Measurements from ENCODE around the gene UTS2B. TPM values are rescaled to one million over a fixed set of nuclear protein-coding genes. Genes with fewer than 3 reads are reported as not detected.
A peak's percentile ranks its signal among the peaks of the same experiment; 100 is the strongest.

The UTS2B gene
- total RNA-seq (2022) (0.19 and 0.52 TPM in 2 replicates), Bru-seq, nascent RNA (percentile 24 among the genes with signal in this experiment), BruChase-seq, experiment 1, labeled RNA remaining after a 2-hour chase (percentile 15 among the genes with signal in this experiment), BruChase-seq, experiment 2, labeled RNA remaining after a 6-hour chase (percentile 18 among the genes with signal in this experiment)
- long read RNA-seq, result 0 reads

- Mint-ChIP-seq H3K4me3 (ENCODE audit: unreplicated experiment) (peak within 1 kb of the TSS; percentile 73), H3K27ac (ENCODE audit: unreplicated experiment) (peak within 1 kb of the TSS; percentile 62), H3K27me3 (ENCODE audit: insufficient read depth, unreplicated experiment) (no peaks in the 10 kb centered on the region), H3K4me1 (ENCODE audit: low read depth, unreplicated experiment) (peaks cover 31% of the 10 kb centered on the region), H3K9me3 (ENCODE audit: unreplicated experiment) (no peaks in the 10 kb centered on the region), H3K36me3 (ENCODE audit: insufficient read depth, unreplicated experiment) (peaks cover 20% of the 10 kb centered on the region)
- Histone ChIP-seq H3K9me3 (no peaks in the 10 kb centered on the region), H3K36me3 (ENCODE audit: control insufficient read depth, insufficient read depth, low read length) (no peaks in the 10 kb centered on the region), H3K4me3 (ENCODE audit: low read depth, low read length) (peak within 1 kb of the TSS; percentile 50), H3K27me3 (replicated peaks; ENCODE audit: control insufficient read depth, insufficient read depth, low read length) (no peaks in the 10 kb centered on the region), H3K4me1 (peaks cover 26% of the 10 kb centered on the region)
- intact Hi-C loops (cut with micrococcal nuclease; ENCODE audit: unreplicated experiment), result no loop called here
- ChIA-PET CTCF (no interaction called here), POLR2A (interaction anchor here (0.7 kb wide), 1 partner anchor 18 kb away, joined by 3 read pairs; no protein-coding TSS in a partner anchor)
- no TSS peak for BruUV-seq (replicated peaks)
- no peak for TF ChIP-seq CTCF (IDR thresholded peaks at IDR 0.05; ENCODE audit: insufficient read depth in 1 of 2, low read depth in 1 of 2, low read length in 1 of 2, severe bottlenecking in 1 of 2, unreplicated experiment in 1 of 2)
- DNase-seq, result peak; percentile 47 to 62
Measured at GRCh38 chr3:191329654-191330529, at the start of gene UTS2B. Gene UTS2B (minus strand): TSS chr3:191330526. CDS start chr3:191282189, 48,337 bp downstream.

GRCh38 chr3:191380001-191380400, 49.7 kb upstream of the UTS2B start:
- no peak for DNase-seq
- POLR2A ChIA-PET, result no interaction called here
- Mint-ChIP-seq H3K4me3 (ENCODE audit: unreplicated experiment) (no peak overlapping the region), H3K36me3 (ENCODE audit: insufficient read depth, unreplicated experiment) (peaks cover 24% of the 10 kb centered on the region), H3K9me3 (ENCODE audit: unreplicated experiment) (no peaks in the 10 kb centered on the region), H3K4me1 (ENCODE audit: low read depth, unreplicated experiment) (no peaks in the 10 kb centered on the region), H3K27ac (ENCODE audit: unreplicated experiment) (no peak overlapping the region), H3K27me3 (ENCODE audit: insufficient read depth, unreplicated experiment) (no peaks in the 10 kb centered on the region)
- Histone ChIP-seq H3K4me1 (no peaks in the 10 kb centered on the region), H3K9me3 (no peaks in the 10 kb centered on the region), H3K27me3 (replicated peaks; ENCODE audit: control insufficient read depth, insufficient read depth, low read length) (no peaks in the 10 kb centered on the region), H3K4me3 (ENCODE audit: low read depth, low read length) (no peak overlapping the region), H3K36me3 (ENCODE audit: control insufficient read depth, insufficient read depth, low read length) (no peaks in the 10 kb centered on the region; the same call in 1 of the 2 replicates)
- intact Hi-C loops (cut with micrococcal nuclease; ENCODE audit: unreplicated experiment), result no loop called here
- TF ChIP-seq CTCF (IDR thresholded peaks at IDR 0.05; ENCODE audit: insufficient read depth in 1 of 2, low read depth in 1 of 2, low read length in 1 of 2, severe bottlenecking in 1 of 2, unreplicated experiment in 1 of 2), result no peak
- no TSS peak for BruUV-seq (replicated peaks)
- CTCF ChIA-PET, result no interaction called here

GRCh38 chr3:191379446-191379845, 49.1 kb upstream of the UTS2B start:
- H3K36me3 ChIP-seq (ENCODE audit: control insufficient read depth, insufficient read depth, low read length), result no peaks in the 10 kb centered on the region; the same call in 1 of the 2 replicates
- BruUV-seq (replicated peaks), result no TSS peak
- H3K27me3 Mint-ChIP-seq (ENCODE audit: insufficient read depth, unreplicated experiment), result no peaks in the 10 kb centered on the region
- H3K4me1 Mint-ChIP-seq (ENCODE audit: low read depth, unreplicated experiment), result no peaks in the 10 kb centered on the region
- H3K9me3 ChIP-seq, result no peaks in the 10 kb centered on the region
- H3K36me3 Mint-ChIP-seq (ENCODE audit: insufficient read depth, unreplicated experiment), result peaks cover 28% of the 10 kb centered on the region
- no peaks in the 10 kb centered on the region for H3K9me3 Mint-ChIP-seq (ENCODE audit: unreplicated experiment)
- H3K4me1 ChIP-seq, result no peaks in the 10 kb centered on the region
- DNase-seq, result no peak
- no peak overlapping the region for H3K27ac Mint-ChIP-seq (ENCODE audit: unreplicated experiment)
- no peak overlapping the region for H3K4me3 Mint-ChIP-seq (ENCODE audit: unreplicated experiment)
- CTCF ChIA-PET, result no interaction called here
- H3K4me3 ChIP-seq (ENCODE audit: low read depth, low read length), result no peak overlapping the region
- POLR2A ChIA-PET, result no interaction called here
- intact Hi-C loops (cut with micrococcal nuclease; ENCODE audit: unreplicated experiment), result no loop called here
- no peaks in the 10 kb centered on the region for H3K27me3 ChIP-seq (replicated peaks; ENCODE audit: control insufficient read depth, insufficient read depth, low read length)
- TF ChIP-seq CTCF (IDR thresholded peaks at IDR 0.05; ENCODE audit: insufficient read depth in 1 of 2, low read depth in 1 of 2, low read length in 1 of 2, severe bottlenecking in 1 of 2, unreplicated experiment in 1 of 2), result no peak

Data from Caco-2 (cell line).